HG02840 (cell line): ENCODE measurements around the gene TANC1.
"Not testable (repeated sequence)": the region's sequence is repeated elsewhere in the genome, so short reads cannot be mapped to it uniquely, and the experiment has no call there.

ENCODE experiments used
- ATAC-seq: cut with Tn5 transposase; IDR thresholded peaks from one replicate; pipeline ENCODE4 v1.9.1; 2021; ENCODE audit warnings: mild to moderate bottlenecking, moderate library complexity, moderate number of reproducible peaks; ENCODE audit not compliant: unreplicated experiment, low FRiP score

The TANC1 gene

GRCh38 chr2:159131914-159132281, 163.5 kb downstream of the TANC1 start:
- no peak for ATAC-seq

DNA sequence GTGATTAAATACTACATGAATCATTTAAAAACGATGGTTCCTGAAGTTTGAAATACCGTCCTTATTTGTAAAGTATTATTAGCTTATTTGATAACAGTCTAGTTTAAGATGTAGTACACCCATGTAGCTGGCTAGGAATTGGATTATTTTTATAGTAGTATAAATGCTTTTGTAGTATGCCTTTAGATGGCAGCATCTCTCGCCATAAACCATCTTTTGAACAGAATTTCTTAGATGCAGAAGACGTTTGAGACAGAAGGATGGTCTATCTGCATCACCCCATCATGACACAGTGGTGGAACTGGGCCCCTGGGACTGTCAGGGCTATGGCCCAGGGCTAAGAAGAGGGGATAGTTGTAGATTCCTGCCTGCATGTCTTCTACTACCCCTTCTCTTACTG, 165.4 kb downstream of the TANC1 start:
- no peak for ATAC-seq

DNA sequence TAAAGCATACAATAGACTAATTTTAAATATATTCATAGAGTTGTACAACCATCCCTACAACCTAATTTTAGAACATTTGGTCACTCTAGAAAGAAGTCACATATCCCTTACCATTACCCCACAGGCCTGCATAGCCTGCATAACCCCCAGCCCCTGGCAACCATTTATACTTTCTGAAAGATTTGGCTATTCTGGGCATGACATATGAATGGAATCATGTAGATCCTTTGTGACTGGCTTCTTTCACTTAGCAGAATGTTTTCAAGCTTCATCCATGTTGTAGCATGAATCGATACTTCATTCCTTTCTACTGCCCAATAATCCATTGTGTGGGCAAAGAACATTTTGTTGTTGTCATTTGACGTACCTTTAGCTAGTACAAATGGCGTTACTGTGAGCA, 166.5 kb downstream of the TANC1 start:
- no peak for ATAC-seq

GRCh38 chr2:159136391-159136790, 168.0 kb downstream of the TANC1 start:
- ATAC-seq: no peak

DNA sequence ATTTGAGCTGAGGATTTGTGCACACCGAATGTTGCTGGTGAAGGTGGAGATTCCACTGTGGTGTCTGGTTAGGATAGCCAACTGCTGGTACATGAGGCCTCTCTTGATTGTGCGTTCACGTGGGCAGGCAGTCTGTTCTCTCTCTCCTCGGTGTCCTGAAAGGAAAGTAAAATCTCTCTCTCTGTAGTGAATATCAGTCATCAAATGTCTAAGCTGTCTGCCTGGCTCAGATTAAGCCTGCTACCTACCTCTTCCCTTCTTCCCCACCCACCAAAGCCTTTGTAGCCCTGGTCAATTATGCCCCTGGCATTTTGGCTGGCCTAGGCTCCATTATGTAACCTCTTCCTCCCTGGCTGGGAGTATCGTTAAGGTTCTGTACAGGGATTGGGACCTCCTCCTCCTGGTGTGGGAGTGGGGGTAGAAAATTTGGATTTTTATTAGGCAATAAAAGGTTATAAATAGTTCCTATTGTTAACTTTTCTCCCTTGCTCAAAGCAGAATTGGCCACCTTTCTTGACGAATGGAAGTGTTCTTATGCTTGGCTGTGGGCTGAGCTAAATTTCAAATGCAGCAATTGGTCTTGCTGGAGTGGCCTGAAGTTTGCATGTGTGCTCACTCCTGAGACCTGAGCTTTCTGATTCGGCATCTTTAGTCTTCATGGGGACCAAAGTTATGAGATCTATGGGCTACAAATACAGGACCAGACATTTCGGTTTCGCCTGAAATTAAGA, 169.2 kb downstream of the TANC1 start:
- ATAC-seq: no peak

GRCh38 chr2:159138642-159139182, 170.3 kb downstream of the TANC1 start:
- ATAC-seq: no peak

- ATAC-seq: no peak
Observed at GRCh38 chr2:159139216-159139933, 170.9 kb downstream of the TANC1 start.

GRCh38 chr2:159140070-159140769, 171.8 kb downstream of the TANC1 start:
- no peak for ATAC-seq

- ATAC-seq: not testable (repeated sequence)
Observed at GRCh38 chr2:159140821-159141220, 172.4 kb downstream of the TANC1 start.

DNA sequence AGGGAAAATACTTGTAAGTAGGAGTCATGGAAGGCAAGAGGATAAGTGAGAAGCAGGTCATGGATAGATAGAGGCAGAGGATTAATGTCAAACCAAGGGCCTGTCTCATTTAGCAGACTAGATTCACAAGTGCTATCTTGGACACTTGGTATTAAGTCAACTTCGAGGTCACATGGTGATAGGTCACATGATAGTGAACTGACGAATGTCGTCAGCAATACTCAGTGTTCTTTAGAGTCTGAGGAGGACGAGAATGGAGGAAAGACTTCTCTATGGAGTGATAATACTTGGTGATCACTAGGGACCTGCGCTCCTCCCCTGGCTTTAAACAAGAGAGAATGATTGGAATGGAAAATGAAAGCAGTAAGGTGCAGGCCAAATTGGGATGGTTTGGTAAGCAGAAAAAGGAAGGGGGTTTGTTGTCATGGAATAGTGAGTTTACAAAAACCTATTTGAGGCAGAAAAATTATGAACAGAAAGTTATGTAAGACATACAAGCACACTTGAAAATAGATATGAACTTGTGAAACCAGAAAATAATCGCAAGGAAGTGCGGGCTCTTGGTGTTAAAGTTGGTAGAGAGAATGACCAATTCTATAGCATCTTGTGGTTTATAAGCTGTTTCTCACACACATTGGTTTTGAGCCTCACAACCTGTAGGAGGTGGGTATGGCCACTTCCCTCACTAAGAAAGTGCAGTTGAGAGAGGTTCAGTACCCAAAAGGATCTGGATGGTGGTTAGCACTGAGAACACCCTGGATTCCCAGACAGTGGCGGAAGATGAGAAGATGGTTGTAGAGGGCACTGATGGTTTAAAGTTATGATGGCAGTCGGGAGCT, 176.6 kb downstream of the TANC1 start:
- ATAC-seq: no peak

- no peak for ATAC-seq
Observed at GRCh38 chr2:159145745-159146354, 177.4 kb downstream of the TANC1 start.

- ATAC-seq: no peak
Observed at GRCh38 chr2:159146996-159147666, 178.7 kb downstream of the TANC1 start.

DNA sequence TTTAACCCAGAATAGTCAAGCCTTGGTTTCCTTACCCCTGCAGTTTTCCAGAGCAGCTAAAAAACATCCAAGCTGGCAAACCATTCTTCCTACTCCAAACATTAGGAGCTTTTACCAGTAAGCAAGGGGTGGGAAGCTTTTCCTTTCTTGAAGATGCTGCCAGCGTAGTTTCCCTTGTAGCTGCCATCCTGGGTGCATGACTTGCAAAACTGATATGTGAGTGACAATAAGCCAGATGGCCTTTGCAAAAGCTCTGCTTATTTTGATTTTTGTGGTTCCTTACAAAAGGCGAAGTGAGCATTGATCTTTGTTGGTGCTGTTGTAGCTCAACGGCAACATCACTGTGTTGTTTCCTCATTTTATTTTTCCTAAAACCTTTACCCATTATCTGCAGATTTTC, 179.2 kb downstream of the TANC1 start:
- ATAC-seq: no peak

- ATAC-seq: no peak
Observed at GRCh38 chr2:159148901-159149300, 180.5 kb downstream of the TANC1 start.

DNA sequence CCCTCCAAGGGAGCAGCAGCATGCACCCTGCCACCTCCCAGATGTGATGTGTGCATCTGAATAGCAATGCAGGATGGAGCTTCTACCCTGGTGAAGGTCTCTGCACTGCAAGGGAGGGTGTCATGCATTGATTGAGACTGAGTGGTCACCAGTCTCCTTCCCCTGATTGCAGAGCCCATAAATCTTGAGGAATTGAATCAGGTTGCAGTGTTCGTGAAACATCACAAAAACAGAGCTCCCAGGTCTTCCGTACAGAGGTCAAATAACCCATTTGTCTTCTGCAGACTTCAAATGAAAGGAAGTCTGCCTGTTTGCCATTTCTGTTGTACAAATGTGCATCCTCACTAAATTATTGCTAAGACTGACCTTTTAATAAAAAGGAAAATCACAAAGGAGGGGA, 181.3 kb downstream of the TANC1 start:
- ATAC-seq: no peak

GRCh38 chr2:159150280-159150746, 181.9 kb downstream of the TANC1 start:
- ATAC-seq: no peak

GRCh38 chr2:159151198-159152127, 183.0 kb downstream of the TANC1 start:
- ATAC-seq: no peak

DNA sequence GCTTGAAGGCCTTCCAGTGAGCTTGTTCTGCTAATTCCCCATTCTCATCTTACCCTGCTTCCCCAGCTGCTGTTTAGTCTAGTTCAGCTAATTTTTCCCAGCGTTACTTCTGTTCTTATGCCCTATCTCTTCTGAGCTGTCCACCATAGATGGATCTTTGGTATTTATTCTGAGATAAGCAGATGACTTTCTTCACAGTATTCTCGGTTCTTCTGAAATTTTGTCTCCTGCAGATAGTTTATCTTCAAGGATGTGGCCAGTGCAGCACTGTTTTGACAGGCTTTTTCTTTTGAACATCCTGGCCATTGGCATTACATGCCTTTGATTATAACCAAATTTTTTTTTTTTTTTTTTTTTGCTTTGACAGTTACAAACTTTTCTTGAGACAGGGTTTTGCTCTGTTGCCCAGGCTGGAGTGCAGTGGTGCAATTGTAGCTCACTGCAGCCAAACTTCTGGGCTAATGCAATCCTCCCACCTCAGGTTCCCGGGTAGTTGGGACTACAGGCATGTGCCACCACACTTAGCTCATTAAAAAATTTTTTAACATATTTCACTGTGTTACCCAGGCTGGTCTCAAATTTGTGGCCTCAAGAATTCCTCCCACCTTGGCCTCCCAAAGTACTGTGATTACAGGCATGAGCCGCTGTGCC, 183.8 kb downstream of the TANC1 start:
- ATAC-seq: no peak
